Parathyroid adenoma (tissue), 2 donors: ENCODE measurements around the gene MEF2B.

ENCODE experiments used
- H2AFZ ChIP-seq: fragments of 300-600 bp; sonication (generic); one replicate; pipeline ENCODE4 v1.7.0; 2017; ENCODE audit warnings: antibody characterized with exemption, mild to moderate bottlenecking
- H3K27ac ChIP-seq: fragments of 300-600 bp; sonication (generic); one replicate; pipeline ENCODE4 v1.7.0; 2017
- H3K27me3 ChIP-seq: fragments of 300-600 bp; sonication (generic); one replicate; pipeline ENCODE4 v1.7.0; 2017; ENCODE audit warnings: low read length; ENCODE audit not compliant: control insufficient read depth, insufficient read depth
- H3K36me3 ChIP-seq: fragments of 300-600 bp; sonication (generic); one replicate; pipeline ENCODE4 v1.7.0; 2017; ENCODE audit warnings: low read length; ENCODE audit not compliant: control insufficient read depth, insufficient read depth
- H3K4me1 ChIP-seq: fragments of 300-600 bp; sonication (generic); one replicate; pipeline ENCODE4 v1.7.0; 2017; ENCODE audit warnings: control low read depth
- H3K4me2 ChIP-seq: fragments of 300-600 bp; sonication (generic); one replicate; pipeline ENCODE4 v1.7.0; 2017; ENCODE audit warnings: low read length
- H3K4me3 ChIP-seq: fragments of 300-600 bp; sonication (generic); one replicate; pipeline ENCODE4 v1.7.0; 2017; ENCODE audit warnings: low read depth, low read length
- H3K79me2 ChIP-seq: fragments of 300-600 bp; sonication (generic); one replicate; pipeline ENCODE4 v1.7.0; 2017; ENCODE audit warnings: control low read depth
- H3K9ac ChIP-seq: fragments of 300-600 bp; sonication (generic); one replicate; pipeline ENCODE4 v1.7.0; 2017; ENCODE audit warnings: mild to moderate bottlenecking
- H3K9me3 ChIP-seq: fragments of 300-600 bp; sonication (generic); one replicate; pipeline ENCODE4 v1.7.0; 2017; ENCODE audit warnings: low read length; ENCODE audit not compliant: control insufficient read depth
- TF ChIP-seq, protein P1 (sequence below): fragments of 300-600 bp; sonication (generic); IDR thresholded peaks from one replicate; pipeline ENCODE4 v1.7.0; 2017; ENCODE audit warnings: antibody characterized with exemption, mild to moderate bottlenecking
- donor health status: primary hyperparathyroidism.

Gene MEF2B

DNA sequence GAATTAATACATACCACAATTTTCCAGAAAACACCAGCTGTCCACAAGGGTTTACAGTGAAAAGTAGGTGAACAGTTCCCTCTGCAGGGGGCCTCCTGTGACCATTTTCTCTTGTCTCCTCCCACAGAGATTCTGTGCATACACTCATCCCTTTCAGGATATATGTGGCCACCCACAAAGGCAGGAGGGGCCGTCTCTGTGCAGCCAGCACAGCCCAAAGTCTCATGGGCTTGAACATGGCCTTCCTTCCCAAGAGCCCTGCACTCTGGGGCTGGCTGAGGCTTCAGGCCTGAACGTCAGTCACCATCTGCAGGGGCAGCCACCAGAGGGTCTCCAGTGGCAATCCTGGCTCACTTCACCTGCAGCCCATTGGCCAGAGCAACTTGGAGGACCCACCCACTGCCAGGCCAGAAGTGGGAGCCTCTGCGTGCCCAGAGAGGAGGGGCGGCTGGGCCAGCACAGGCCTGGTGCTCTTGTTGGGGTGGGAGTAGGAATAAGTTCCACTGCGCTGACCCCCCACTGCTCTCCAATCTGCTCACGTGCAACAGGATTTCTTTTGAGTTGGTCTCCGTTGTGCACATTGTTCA is 56.9 kb downstream of the MEF2B start:
- no peak overlapping the region for H3K4me2 ChIP-seq
- TF ChIP-seq, protein P1, sequence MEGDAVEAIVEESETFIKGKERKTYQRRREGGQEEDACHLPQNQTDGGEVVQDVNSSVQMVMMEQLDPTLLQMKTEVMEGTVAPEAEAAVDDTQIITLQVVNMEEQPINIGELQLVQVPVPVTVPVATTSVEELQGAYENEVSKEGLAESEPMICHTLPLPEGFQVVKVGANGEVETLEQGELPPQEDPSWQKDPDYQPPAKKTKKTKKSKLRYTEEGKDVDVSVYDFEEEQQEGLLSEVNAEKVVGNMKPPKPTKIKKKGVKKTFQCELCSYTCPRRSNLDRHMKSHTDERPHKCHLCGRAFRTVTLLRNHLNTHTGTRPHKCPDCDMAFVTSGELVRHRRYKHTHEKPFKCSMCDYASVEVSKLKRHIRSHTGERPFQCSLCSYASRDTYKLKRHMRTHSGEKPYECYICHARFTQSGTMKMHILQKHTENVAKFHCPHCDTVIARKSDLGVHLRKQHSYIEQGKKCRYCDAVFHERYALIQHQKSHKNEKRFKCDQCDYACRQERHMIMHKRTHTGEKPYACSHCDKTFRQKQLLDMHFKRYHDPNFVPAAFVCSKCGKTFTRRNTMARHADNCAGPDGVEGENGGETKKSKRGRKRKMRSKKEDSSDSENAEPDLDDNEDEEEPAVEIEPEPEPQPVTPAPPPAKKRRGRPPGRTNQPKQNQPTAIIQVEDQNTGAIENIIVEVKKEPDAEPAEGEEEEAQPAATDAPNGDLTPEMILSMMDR, result no peak
- no peaks in the 10 kb centered on the region for H3K79me2 ChIP-seq
- no peaks in the 10 kb centered on the region for H3K27me3 ChIP-seq
- no peak overlapping the region for H2AFZ ChIP-seq
- no peaks in the 10 kb centered on the region for H3K36me3 ChIP-seq
- no peak overlapping the region for H3K9ac ChIP-seq
- H3K27ac ChIP-seq, result no peak overlapping the region
- H3K4me3 ChIP-seq, result no peak overlapping the region
- H3K9me3 ChIP-seq, result no peaks in the 10 kb centered on the region
- no peaks in the 10 kb centered on the region for H3K4me1 ChIP-seq

DNA sequence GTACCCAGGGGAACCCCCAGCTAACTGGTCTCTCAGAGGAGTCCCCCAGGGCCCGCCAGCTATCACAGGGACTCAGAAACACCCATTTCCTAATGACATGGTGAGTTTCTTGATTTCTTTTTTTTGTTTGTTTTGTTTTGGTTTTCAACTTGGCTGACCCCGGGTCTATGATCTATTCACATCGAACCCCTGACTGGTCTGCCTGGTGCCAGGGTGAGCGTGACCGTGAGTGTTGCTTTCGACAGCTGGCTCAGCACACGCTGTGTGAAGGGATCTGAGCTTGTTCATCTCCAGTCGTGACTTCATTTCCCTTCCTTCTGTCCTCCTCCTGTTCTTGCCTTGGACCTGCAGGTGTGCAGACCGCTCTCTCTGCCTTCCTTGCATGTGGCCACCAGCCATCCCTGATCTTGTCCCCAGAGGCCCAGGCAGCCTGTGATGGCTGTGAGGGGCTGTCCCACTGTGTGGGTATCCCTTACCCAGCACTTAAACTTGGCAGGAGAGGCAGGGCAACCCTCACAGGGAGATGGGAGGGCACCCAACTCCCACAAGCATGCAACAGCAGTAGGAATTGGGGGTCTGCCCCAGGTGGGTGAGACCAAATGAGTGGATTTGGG is 58.0 kb downstream of the MEF2B start:
- Histone ChIP-seq H2AFZ (no peak overlapping the region), H3K4me3 (no peak overlapping the region), H3K27ac (no peak overlapping the region), H3K79me2 (no peaks in the 10 kb centered on the region), H3K9ac (no peak overlapping the region), H3K4me2 (no peak overlapping the region), H3K27me3 (no peaks in the 10 kb centered on the region), H3K4me1 (no peaks in the 10 kb centered on the region), H3K9me3 (no peaks in the 10 kb centered on the region), H3K36me3 (no peaks in the 10 kb centered on the region)
- TF ChIP-seq, protein P1, result no peak

DNA sequence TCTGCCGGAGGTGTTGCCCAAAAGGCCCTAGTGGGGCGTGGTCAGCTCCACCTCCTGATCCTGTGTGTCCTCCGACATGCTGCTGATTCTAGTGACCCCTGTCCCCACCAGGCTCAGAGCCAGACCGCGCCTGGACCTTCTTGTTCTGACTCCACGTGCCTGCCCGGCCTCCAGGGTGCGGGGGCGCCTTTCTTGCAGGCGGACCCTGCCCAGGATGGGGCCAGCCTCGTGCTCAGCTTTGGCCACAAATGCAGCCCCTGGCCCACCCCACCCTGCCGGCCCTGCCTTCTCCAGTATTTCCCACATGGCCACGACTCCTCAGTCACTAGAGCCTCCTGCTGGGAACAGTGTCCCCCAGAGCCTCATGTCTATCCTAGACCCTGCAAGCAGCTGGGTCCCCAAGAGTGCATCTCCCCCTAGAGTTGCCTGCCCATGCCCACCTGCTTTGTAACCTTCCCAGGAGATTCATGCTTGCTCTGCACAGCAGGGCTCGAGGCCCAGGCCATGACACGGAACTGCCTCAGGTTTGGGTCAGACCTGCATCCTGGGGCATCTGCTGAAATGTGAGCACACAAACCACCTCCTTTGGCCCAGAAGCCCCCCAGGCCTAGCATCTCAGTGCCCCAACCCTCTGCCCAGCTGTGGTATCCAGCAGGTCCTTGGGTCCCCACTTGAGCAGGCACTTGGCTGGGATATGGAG is 58.8 kb downstream of the MEF2B start:
- Histone ChIP-seq H3K4me2 (no peak overlapping the region), H3K4me3 (no peak overlapping the region), H3K9ac (no peak overlapping the region), H3K9me3 (no peaks in the 10 kb centered on the region), H3K27me3 (no peaks in the 10 kb centered on the region), H3K27ac (no peak overlapping the region), H3K36me3 (no peaks in the 10 kb centered on the region), H3K4me1 (no peaks in the 10 kb centered on the region), H3K79me2 (no peaks in the 10 kb centered on the region), H2AFZ (no peak overlapping the region)
- TF ChIP-seq, protein P1, result no peak

DNA sequence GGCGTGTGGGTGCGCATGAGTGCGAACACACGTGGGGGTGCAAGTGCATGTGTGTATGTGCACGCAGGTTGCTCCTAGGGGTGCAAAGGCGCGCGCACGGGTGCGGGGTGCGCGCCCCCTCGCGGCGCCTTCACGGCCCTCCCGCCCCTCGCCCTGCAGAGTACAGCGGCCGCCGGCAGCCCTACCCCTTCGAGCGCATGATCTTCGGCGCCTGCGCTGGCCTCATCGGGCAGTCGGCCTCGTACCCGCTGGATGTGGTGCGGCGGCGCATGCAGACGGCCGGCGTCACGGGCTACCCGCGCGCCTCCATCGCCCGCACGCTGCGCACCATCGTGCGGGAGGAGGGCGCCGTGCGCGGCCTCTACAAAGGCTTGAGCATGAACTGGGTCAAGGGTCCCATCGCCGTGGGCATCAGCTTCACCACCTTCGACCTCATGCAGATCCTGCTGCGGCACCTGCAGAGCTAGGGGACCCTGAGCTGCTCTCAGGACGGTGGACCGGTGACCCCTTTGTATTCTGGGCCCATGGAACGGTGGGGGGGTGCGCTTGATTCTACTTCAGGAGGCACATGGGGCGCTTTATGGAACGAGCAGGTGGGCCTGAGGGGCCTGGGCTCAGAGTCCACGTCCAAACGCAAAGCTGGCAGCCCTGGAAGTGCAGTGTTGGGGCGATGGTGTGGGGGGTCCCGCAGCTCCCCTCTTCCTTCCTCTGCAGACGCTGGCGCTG is 59.5 kb downstream of the MEF2B start:
- no peak overlapping the region for H3K27ac ChIP-seq

More for the DNA sequence above, 59.5 kb downstream of the MEF2B start:
- no peaks in the 10 kb centered on the region for H3K9me3 ChIP-seq
- H3K4me1 ChIP-seq, result no peaks in the 10 kb centered on the region
- no peak overlapping the region for H3K9ac ChIP-seq
- TF ChIP-seq, protein P1, result no peak
- H3K4me3 ChIP-seq, result no peak overlapping the region
- H3K27me3 ChIP-seq, result no peaks in the 10 kb centered on the region
- H3K79me2 ChIP-seq, result no peaks in the 10 kb centered on the region
- no peaks in the 10 kb centered on the region for H3K36me3 ChIP-seq
- no peak overlapping the region for H2AFZ ChIP-seq
- no peak overlapping the region for H3K4me2 ChIP-seq
